ENCODE results near the gene CDON.

GRCh38 chr11:125926682-125927081 lies 136.0 kb downstream of the CDON start:
- TF ChIP-seq, protein P1, sequence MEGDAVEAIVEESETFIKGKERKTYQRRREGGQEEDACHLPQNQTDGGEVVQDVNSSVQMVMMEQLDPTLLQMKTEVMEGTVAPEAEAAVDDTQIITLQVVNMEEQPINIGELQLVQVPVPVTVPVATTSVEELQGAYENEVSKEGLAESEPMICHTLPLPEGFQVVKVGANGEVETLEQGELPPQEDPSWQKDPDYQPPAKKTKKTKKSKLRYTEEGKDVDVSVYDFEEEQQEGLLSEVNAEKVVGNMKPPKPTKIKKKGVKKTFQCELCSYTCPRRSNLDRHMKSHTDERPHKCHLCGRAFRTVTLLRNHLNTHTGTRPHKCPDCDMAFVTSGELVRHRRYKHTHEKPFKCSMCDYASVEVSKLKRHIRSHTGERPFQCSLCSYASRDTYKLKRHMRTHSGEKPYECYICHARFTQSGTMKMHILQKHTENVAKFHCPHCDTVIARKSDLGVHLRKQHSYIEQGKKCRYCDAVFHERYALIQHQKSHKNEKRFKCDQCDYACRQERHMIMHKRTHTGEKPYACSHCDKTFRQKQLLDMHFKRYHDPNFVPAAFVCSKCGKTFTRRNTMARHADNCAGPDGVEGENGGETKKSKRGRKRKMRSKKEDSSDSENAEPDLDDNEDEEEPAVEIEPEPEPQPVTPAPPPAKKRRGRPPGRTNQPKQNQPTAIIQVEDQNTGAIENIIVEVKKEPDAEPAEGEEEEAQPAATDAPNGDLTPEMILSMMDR (IDR thresholded peaks at IDR 0.05), result no peak
- no peak for TF ChIP-seq EZH2 (IDR thresholded peaks at IDR 0.05; ENCODE audit: borderline replicate concordance, insufficient read depth, low read depth, low read length, poor library complexity, severe bottlenecking)
